ENCODE data around the gene EIF2S3B.

Gene EIF2S3B

DNA sequence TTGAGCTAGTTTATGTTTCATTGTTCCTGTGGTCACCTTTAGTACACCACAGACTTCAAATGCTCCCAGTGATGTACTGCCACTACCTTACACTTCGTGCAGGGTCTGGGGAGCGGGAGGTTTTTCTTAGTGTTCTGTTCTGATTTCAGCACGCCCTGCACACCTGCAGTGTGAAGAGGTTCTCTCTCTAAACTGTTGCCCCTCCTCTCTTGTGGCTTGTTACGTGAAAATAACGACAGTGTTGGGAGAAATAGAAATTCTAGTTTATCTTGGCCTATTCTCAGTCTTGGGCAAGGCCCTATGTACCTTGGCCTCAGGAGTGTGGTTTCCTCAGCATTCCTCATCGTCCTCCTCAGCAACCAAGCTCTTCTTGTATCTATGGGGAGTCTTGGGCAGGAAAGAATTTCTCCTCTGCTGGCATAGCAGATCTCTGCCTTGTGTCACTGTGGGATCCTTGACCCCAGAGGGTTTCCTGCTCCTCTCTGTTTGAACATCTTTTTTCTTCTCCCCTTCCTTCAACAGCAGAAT is 48.6 kb downstream of the EIF2S3B start:
- in situ Hi-C loops (cut with MboI; ENCODE audit: low sequenced_read_pairs): no loop called here

DNA sequence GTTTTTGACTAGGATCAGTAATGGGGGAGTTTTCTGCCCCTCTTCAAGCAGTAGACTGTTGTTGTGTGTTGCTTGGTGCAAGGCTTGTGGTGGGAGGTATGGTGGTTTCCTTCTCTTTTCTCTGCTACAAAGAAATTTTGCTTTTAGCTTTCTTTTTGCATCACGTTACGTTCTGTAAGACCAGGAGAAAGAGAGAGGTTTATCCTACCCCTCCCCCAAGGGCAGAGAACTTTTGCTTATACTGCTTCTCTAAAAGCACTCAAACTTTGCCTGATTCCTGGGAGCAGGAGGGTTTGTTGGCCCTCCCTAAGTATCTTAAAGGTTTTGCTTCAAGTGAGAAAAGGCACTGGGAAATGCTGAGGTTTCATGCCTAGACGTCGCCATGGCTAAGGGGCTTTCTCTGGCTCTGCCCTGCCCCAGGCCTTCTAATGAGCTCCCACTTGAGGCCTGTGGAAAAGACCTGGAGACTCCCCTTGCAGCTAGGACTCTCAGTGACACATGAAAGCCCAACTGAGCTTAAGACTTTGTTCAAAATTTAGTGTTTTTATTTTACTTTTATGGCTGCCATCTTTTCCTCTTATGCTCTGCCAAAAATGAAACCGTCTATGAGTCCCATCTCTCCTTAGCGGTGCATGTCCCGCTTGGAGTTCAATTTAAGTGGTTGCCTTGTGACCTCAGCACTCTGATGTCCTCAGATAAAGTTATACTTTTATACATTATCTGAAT is 49.2 kb downstream of the EIF2S3B start:
- in situ Hi-C loops (cut with MboI; ENCODE audit: low sequenced_read_pairs): no loop called here

DNA sequence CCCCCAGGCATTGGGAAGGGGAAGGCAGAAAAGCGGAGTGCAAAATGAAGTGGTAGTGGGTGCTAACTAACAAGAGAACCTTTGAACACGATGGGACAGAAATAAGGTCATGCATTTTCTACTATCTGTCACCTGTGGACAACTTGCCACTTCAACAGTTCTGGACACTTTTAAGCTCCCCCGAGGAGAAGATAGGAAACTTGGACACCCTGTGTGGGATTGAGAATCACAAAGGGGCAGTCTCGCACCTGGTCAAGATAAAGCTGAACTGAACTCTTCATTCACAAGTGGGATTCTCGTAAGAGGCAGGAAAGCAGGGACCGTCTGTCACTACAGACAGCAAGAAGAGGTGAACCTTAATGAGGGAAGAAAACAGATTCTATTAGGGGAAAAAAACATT is 51.6 kb downstream of the EIF2S3B start:
- in situ Hi-C loops (cut with MboI; ENCODE audit: low sequenced_read_pairs): no loop called here

DNA sequence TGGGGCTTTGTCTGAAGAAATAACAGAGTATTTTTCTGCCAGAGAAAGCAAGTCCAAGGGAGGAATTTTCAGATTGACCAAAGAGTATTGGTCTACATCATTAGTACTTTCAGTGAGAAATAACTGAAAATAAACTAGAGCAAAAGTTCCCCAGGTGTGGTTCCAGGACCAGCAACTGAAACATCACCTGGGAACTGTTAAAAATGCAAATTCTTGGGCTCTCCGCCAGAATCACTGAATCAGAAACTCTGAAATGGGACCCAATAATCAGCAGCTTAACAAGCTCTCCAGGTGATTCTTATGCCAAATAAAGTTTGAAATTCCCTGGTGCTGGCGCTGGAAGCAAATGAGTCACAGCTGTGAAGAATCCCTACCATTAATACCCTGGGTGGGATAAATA is 52.1 kb downstream of the EIF2S3B start:
- in situ Hi-C loops (cut with MboI; ENCODE audit: low sequenced_read_pairs): no loop called here

Data from HL-60/S4 treated with retinoic acid at 250 ng/mL for 4 days and 3 days (cell line).